NCI-H446 treated with DMSO at 0.1 percent for 48 hours (cell line): Measurements from ENCODE around the gene ULBP1.
A peak's percentile ranks its signal among the peaks of the same experiment; 100 is the strongest.
"Not testable (repeated sequence)": the region's sequence is repeated elsewhere in the genome, so short reads cannot be mapped to it uniquely, and the experiment has no call there.

Experiments
- DNase-seq: peaks from one replicate; lab custom pipeline; 2025; lab: John Stamatoyannopoulos, UW

Gene ULBP1

GRCh38 chr6:149953934-149954327 lies 9.8 kb upstream of the ULBP1 start:
- DNase-seq = not testable (repeated sequence)

GRCh38 chr6:149954328-149954983 lies 9.3 kb upstream of the ULBP1 start:
- DNase-seq = not testable (repeated sequence)

- not testable (repeated sequence) for DNase-seq
Measured at GRCh38 chr6:149954984-149955653, 8.6 kb upstream of the ULBP1 start.

- DNase-seq = not testable (repeated sequence)
Measured at GRCh38 chr6:149955654-149956317, 8.0 kb upstream of the ULBP1 start.

GRCh38 chr6:149958124-149958523 lies 5.6 kb upstream of the ULBP1 start:
- DNase-seq = not testable (repeated sequence)

- DNase-seq = not testable (repeated sequence)
Measured at GRCh38 chr6:149959806-149960205, 3.9 kb upstream of the ULBP1 start.

- DNase-seq = no peak
Measured at GRCh38 chr6:149960488-149960887, 3.3 kb upstream of the ULBP1 start.

GRCh38 chr6:149961728-149962425 lies 1.9 kb upstream of the ULBP1 start:
- DNase-seq = no peak

- no peak for DNase-seq
Measured at GRCh38 chr6:149962461-149963211, 1.1 kb upstream of the ULBP1 start.

GRCh38 chr6:149963212-149963461 lies 606 bp upstream of the ULBP1 start:
- peak; percentile 34 for DNase-seq

GRCh38 chr6:149964308-149965193 lies 808 bp downstream of the ULBP1 start:
- DNase-seq = no peak

GRCh38 chr6:149965194-149966020 lies 1.7 kb downstream of the ULBP1 start:
- DNase-seq = no peak

GRCh38 chr6:149966319-149966718 lies 2.6 kb downstream of the ULBP1 start:
- DNase-seq = not testable (repeated sequence)

- DNase-seq = no peak
Measured at GRCh38 chr6:149967591-149967990, 3.8 kb downstream of the ULBP1 start.

GRCh38 chr6:149967999-149968398 lies 4.3 kb downstream of the ULBP1 start:
- not testable (repeated sequence) for DNase-seq

- DNase-seq = not testable (repeated sequence)
Measured at GRCh38 chr6:149968909-149969308, 5.2 kb downstream of the ULBP1 start.

GRCh38 chr6:149969635-149970034 lies 5.9 kb downstream of the ULBP1 start:
- DNase-seq = no peak

GRCh38 chr6:149974394-149974793 lies 10.7 kb downstream of the ULBP1 start:
- not testable (repeated sequence) for DNase-seq

- no peak for DNase-seq
Measured at GRCh38 chr6:149974825-149975224, 11.1 kb downstream of the ULBP1 start.

GRCh38 chr6:149975400-149975799 lies 11.7 kb downstream of the ULBP1 start:
- DNase-seq = no peak
